SK-N-SH (cell line): ENCODE results near the gene KLF2. TPM values are rescaled to one million over a fixed set of nuclear protein-coding genes. Genes with fewer than 3 reads are reported as not detected.

ENCODE experiments used
- CTCF ChIA-PET: fragments of 300-600, 350-600 bp; formaldehyde crosslinking; extraction: SDS; loops from one replicate; lab custom pipeline; 2021; lab: Yijun Ruan, JAX
- POLR2A ChIA-PET: fragments of 350-600 bp; sonication (Branson Sonifier 250); formaldehyde crosslinking; extraction: SDS; loops from one replicate; lab custom pipeline; 2020; ENCODE audit warnings: antibody characterized with exemption, inconsistent platforms; lab: Yijun Ruan, JAX
- DNase-seq: peaks from one replicate; pipeline ENCODE4 v3.0.0; 2012
- H2AFZ ChIP-seq: fragments of 200-600 bp; sonication (generic); 2 replicates; pipeline ENCODE4 v1.8.1; 2016; ENCODE audit warnings: antibody characterized with exemption, mild to moderate bottlenecking, low read depth
- H3F3A ChIP-seq: fragments of 200-600 bp; sonication (generic); replicated peaks from 2 replicates; pipeline ENCODE3; 2016; ENCODE audit warnings: antibody characterized with exemption, mild to moderate bottlenecking; ENCODE audit not compliant: insufficient read depth
- H3K27ac ChIP-seq, 2 experiments: fragments of 200-500 bp in 1 of 2; fragments of 200-600 bp in 1 of 2; sonication (Bioruptor generic) in 1 of 2; sonication (generic), shearing (Covaris generic) in 1 of 2; 2 replicates each; pipeline versions ENCODE4 v1.5.1 to v1.6.1; 2014 to 2016; ENCODE audit warnings: low read depth in 2 of 2, inconsistent platforms in 1 of 2, low read length in 1 of 2, mild to moderate bottlenecking in 1 of 2, mixed read lengths in 1 of 2
- H3K27me3 ChIP-seq: fragments of 200-600 bp; sonication (generic), shearing (Covaris generic); 2 replicates; pipeline ENCODE4 v1.6.1; 2016; ENCODE audit warnings: mixed run types; ENCODE audit not compliant: insufficient read depth
- H3K36me3 ChIP-seq, 2 experiments: fragments of 200-500 bp in 1 of 2; fragments of 200-600 bp in 1 of 2; sonication (Bioruptor generic) in 1 of 2; sonication (generic) in 1 of 2; replicated peaks in 1 of 2; 2 replicates each; pipeline versions ENCODE3 to v1.5.1; 2014 to 2016; ENCODE audit warnings: low read length in 1 of 2, mild to moderate bottlenecking in 1 of 2; ENCODE audit not compliant: insufficient read depth in 2 of 2, control insufficient read depth in 1 of 2
- H3K4me1 ChIP-seq, 2 experiments: fragments of 200-500 bp in 1 of 2; fragments of 200-600 bp in 1 of 2; sonication (Bioruptor generic) in 1 of 2; sonication (generic), shearing (Covaris generic) in 1 of 2; 2 replicates each; pipeline versions ENCODE4 v1.5.1 to v1.6.1; 2014 to 2016; ENCODE audit warnings: low read depth in 1 of 2, low read length in 1 of 2, mixed run types in 1 of 2; ENCODE audit not compliant: insufficient read depth in 2 of 2, control insufficient read depth in 1 of 2
- H3K4me2 ChIP-seq: fragments of 200-600 bp; sonication (generic), shearing (Covaris generic); 2 replicates; pipeline ENCODE4 v1.6.1; 2017; ENCODE audit warnings: mixed run types
- H3K4me3 ChIP-seq, 2 experiments: fragments of 200-500 bp in 1 of 2; fragments of 200-600 bp in 1 of 2; sonication (Bioruptor generic) in 1 of 2; sonication (generic), shearing (Covaris generic) in 1 of 2; 2 replicates each; pipeline versions ENCODE4 v1.5.1 to v1.8.1; 2014 to 2016; ENCODE audit warnings: low read depth in 2 of 2, inconsistent platforms in 1 of 2, low read length in 1 of 2, mild to moderate bottlenecking in 1 of 2, mixed read lengths in 1 of 2, moderate library complexity in 1 of 2
- H3K79me2 ChIP-seq: fragments of 200-600 bp; sonication (generic); 2 replicates; pipeline ENCODE4 v1.8.1; 2017; ENCODE audit warnings: mild to moderate bottlenecking; ENCODE audit not compliant: insufficient read depth
- H3K9ac ChIP-seq: fragments of 200-600 bp; sonication (generic); 2 replicates; pipeline ENCODE4 v1.6.1; 2017; ENCODE audit warnings: mixed run types
- H3K9me2 ChIP-seq: fragments of 200-600 bp; sonication (generic); 2 replicates; pipeline ENCODE4 v1.6.1; 2017; ENCODE audit warnings: mixed run types
- H3K9me3 ChIP-seq: fragments of 200-600 bp; sonication (generic); 2 replicates; pipeline ENCODE4 v1.6.1; 2017; ENCODE audit warnings: mixed run types, mild to moderate bottlenecking, moderate library complexity
- H4K20me1 ChIP-seq: fragments of 200-600 bp; sonication (generic); 2 replicates; pipeline ENCODE4 v1.6.1; 2017; ENCODE audit warnings: mild to moderate bottlenecking, mixed run types; ENCODE audit not compliant: insufficient read depth
- FOXJ3 ChIP-seq: sonication (generic); formaldehyde crosslinking; IDR thresholded peaks from 2 replicates; pipeline ENCODE4 v1.5.1; 2020; ENCODE audit warnings: mild to moderate bottlenecking, missing genetic modification reagents
- FOXM1 ChIP-seq: IDR thresholded peaks from 2 replicates; pipeline ENCODE4 v1.4.0; 2012; ENCODE audit warnings: low read depth, mild to moderate bottlenecking
- MXI1 ChIP-seq: IDR thresholded peaks from 2 replicates; pipeline ENCODE4 v1.6.1; 2012; ENCODE audit warnings: mild to moderate bottlenecking, low read depth, low read length, improper control_type of control experiment
- NRF1 ChIP-seq: IDR thresholded peaks from 2 replicates; pipeline ENCODE4 v1.6.1; 2012; ENCODE audit warnings: low read depth, mild to moderate bottlenecking, low read length
- TEAD4 ChIP-seq: IDR thresholded peaks from 2 replicates; pipeline ENCODE4 v1.4.0; 2012; ENCODE audit warnings: mild to moderate bottlenecking, borderline replicate concordance; ENCODE audit not compliant: insufficient read depth
- WGBS: methylation state at CpG from one replicate; pipeline ENCODE4 v1.1.6; 2017; ENCODE audit warnings: low lambda C conversion rate; 5-methylcytosine and 5-hydroxymethylcytosine counted together
- polyA plus RNA-seq, 3 experiments: library from polyadenylated mRNA; depleted of rRNA; stranded (reverse); fragments of >200 nt; gene quantifications; 2 replicates each; pipeline ENCODE4 v1.2.3, GENCODE V29; 2012
- TF ChIP-seq, protein P1 (sequence below): IDR thresholded peaks from 2 replicates; pipeline ENCODE4 v1.6.1; 2012; ENCODE audit warnings: mild to moderate bottlenecking, low read depth, low read length, moderate library complexity
- TF ChIP-seq, protein P2 (sequence below): IDR thresholded peaks from 2 replicates; pipeline ENCODE4 v1.4.0; 2012; ENCODE audit warnings: low read depth, borderline replicate concordance
- TF ChIP-seq, protein P3 (sequence below): fragments of 150-350 bp; IDR thresholded peaks from 2 replicates; pipeline ENCODE4 v1.6.1; 2016; ENCODE audit warnings: mild to moderate bottlenecking, low read depth, low read length

The KLF2 gene
- polyA plus RNA-seq, 1 of the 3 experiments (the other 2 are of a cell fraction) = 6.9 TPM

DNA sequence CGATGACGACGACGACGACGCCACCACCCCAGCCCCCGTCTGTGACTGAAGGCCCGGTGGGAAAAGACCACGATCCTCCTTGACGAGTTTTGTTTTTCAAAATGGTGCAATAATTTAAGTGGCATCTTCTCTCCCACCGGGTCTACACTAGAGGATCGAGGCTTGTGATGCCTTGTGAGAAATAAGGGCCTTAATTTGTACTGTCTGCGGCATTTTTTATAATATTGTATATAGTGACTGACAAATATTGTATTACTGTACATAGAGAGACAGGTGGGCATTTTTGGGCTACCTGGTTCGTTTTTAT lies 2.5 kb downstream of the KLF2 start:
- Histone ChIP-seq H3K9ac (peak overlapping the region; percentile 67; the same call in 1 of the 2 replicates), H3K4me3 (peak overlapping the region in 1 of 2 experiments; percentile 52; a peak in 1 of 4 replicates), H3K9me2 (no peaks in the 10 kb centered on the region), H3K4me2 (peak overlapping the region; percentile 85), H3K79me2 (peaks cover 19% of the 10 kb centered on the region; the same call in 1 of the 2 replicates), H3K27ac (no peak overlapping the region), H3F3A (peaks cover 49% of the 10 kb centered on the region), H3K9me3 (no peaks in the 10 kb centered on the region), H4K20me1 (peaks cover 35% of the 10 kb centered on the region), H3K27me3 (peaks cover 21% of the 10 kb centered on the region; the same call in 1 of the 2 replicates), H2AFZ (no peak overlapping the region), H3K36me3 (peaks cover 0 to 3% of the 10 kb centered on the region in 2 experiments), H3K4me1 (no peaks in the 10 kb centered on the region)
- ChIA-PET CTCF (no interaction called here), POLR2A (no interaction called here)
- no peak for DNase-seq
- TF ChIP-seq, protein P1, sequence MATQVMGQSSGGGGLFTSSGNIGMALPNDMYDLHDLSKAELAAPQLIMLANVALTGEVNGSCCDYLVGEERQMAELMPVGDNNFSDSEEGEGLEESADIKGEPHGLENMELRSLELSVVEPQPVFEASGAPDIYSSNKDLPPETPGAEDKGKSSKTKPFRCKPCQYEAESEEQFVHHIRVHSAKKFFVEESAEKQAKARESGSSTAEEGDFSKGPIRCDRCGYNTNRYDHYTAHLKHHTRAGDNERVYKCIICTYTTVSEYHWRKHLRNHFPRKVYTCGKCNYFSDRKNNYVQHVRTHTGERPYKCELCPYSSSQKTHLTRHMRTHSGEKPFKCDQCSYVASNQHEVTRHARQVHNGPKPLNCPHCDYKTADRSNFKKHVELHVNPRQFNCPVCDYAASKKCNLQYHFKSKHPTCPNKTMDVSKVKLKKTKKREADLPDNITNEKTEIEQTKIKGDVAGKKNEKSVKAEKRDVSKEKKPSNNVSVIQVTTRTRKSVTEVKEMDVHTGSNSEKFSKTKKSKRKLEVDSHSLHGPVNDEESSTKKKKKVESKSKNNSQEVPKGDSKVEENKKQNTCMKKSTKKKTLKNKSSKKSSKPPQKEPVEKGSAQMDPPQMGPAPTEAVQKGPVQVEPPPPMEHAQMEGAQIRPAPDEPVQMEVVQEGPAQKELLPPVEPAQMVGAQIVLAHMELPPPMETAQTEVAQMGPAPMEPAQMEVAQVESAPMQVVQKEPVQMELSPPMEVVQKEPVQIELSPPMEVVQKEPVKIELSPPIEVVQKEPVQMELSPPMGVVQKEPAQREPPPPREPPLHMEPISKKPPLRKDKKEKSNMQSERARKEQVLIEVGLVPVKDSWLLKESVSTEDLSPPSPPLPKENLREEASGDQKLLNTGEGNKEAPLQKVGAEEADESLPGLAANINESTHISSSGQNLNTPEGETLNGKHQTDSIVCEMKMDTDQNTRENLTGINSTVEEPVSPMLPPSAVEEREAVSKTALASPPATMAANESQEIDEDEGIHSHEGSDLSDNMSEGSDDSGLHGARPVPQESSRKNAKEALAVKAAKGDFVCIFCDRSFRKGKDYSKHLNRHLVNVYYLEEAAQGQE = no peak
- TF ChIP-seq, protein P2, sequence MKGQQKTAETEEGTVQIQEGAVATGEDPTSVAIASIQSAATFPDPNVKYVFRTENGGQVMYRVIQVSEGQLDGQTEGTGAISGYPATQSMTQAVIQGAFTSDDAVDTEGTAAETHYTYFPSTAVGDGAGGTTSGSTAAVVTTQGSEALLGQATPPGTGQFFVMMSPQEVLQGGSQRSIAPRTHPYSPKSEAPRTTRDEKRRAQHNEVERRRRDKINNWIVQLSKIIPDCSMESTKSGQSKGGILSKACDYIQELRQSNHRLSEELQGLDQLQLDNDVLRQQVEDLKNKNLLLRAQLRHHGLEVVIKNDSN = no peak
- TF ChIP-seq FOXM1 (no peak), NRF1 (no peak), FOXJ3 (CRISPR knock-in tag) (no peak), MXI1 (no peak)
- 67% methylated on average over 14 of the region's 14 CpGs for WGBS

DNA sequence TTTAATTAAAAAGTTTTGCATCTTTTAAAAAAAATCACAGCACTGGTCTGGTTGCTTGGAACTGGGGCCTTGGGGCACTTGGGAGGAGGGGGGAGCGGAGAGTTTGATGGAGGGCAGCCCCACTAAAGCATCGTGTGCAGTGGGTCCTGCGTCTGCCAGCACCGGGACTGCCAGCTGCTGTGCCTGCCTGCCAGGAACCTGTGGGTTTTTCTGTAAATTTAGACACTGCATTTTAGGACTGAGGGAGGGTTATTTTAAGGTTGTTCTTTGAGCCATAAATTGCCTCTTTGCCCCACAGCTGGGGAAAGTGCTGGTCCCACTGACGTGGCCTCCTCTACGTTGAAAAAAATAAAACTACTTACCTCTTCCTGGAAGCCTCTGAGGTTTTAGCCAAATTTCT lies 2.9 kb downstream of the KLF2 start:
- Histone ChIP-seq H3K4me1 (no peaks in the 10 kb centered on the region), H2AFZ (no peak overlapping the region), H3K9me2 (no peaks in the 10 kb centered on the region), H3F3A (peaks cover 47% of the 10 kb centered on the region), H3K27me3 (peaks cover 18% of the 10 kb centered on the region; the same call in 1 of the 2 replicates), H3K79me2 (peaks cover 19% of the 10 kb centered on the region; the same call in 1 of the 2 replicates), H3K9ac (no peak overlapping the region; the same call in 1 of the 2 replicates), H3K27ac (no peak overlapping the region), H4K20me1 (peaks cover 35% of the 10 kb centered on the region), H3K4me3 (no peak overlapping the region; a peak in 1 of 4 replicates), H3K4me2 (no peak overlapping the region; the same call in 1 of the 2 replicates), H3K36me3 (peaks cover 0 to 3% of the 10 kb centered on the region in 2 experiments), H3K9me3 (no peaks in the 10 kb centered on the region)
- 67% methylated on average over 6 of the region's 6 CpGs for WGBS
- POLR2A ChIA-PET = no interaction called here
- no peak for DNase-seq
- no peak for TF ChIP-seq TEAD4
- TF ChIP-seq, protein P3, sequence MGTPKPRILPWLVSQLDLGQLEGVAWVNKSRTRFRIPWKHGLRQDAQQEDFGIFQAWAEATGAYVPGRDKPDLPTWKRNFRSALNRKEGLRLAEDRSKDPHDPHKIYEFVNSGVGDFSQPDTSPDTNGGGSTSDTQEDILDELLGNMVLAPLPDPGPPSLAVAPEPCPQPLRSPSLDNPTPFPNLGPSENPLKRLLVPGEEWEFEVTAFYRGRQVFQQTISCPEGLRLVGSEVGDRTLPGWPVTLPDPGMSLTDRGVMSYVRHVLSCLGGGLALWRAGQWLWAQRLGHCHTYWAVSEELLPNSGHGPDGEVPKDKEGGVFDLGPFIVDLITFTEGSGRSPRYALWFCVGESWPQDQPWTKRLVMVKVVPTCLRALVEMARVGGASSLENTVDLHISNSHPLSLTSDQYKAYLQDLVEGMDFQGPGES = no peak
- no peak for TF ChIP-seq NRF1
- CTCF ChIA-PET = interaction anchor here (1.4 kb wide), 1 partner anchor 22 kb away, joined by 5 read pairs; no protein-coding TSS in a partner anchor
